ENCODE results near the gene IKZF3.
A peak's percentile ranks its signal among the peaks of the same experiment; 100 is the strongest.
"Not testable (repeated sequence)": the region's sequence is repeated elsewhere in the genome, so short reads cannot be mapped to it uniquely, and the experiment has no call there.

The IKZF3 gene

GRCh38 chr17:39863918-39864746 lies at the start of gene IKZF3:
IKZF3 (minus strand) TSS chr17:39864312; CDS start chr17:39864126, 186 bp downstream.
- DNase-seq (ENCODE audit: low read depth in 2 of 2) = peak; percentile 55 to 68

GRCh38 chr17:39908789-39909352 lies 44.8 kb upstream of the IKZF3 start:
- no peak for DNase-seq (ENCODE audit: low read depth in 2 of 2)

- DNase-seq (ENCODE audit: low read depth in 2 of 2) = no peak
Observed at GRCh38 chr17:39904990-39905288, 40.8 kb upstream of the IKZF3 start.

- DNase-seq (ENCODE audit: low read depth in 2 of 2) = no peak
Observed at GRCh38 chr17:39903158-39903884, 39.2 kb upstream of the IKZF3 start.

- not testable (repeated sequence) for DNase-seq (ENCODE audit: low read depth in 2 of 2)
Observed at GRCh38 chr17:39902027-39902426, 37.9 kb upstream of the IKZF3 start.

- DNase-seq (ENCODE audit: low read depth in 2 of 2) = no peak
Observed at GRCh38 chr17:39899215-39899614, 35.1 kb upstream of the IKZF3 start.

- no peak for DNase-seq (ENCODE audit: low read depth in 2 of 2)
Observed at GRCh38 chr17:39898088-39898487, 34.0 kb upstream of the IKZF3 start.

GRCh38 chr17:39894681-39895376 lies 30.7 kb upstream of the IKZF3 start:
- no peak for DNase-seq (ENCODE audit: low read depth in 2 of 2)

- DNase-seq (ENCODE audit: low read depth in 2 of 2) = no peak
Observed at GRCh38 chr17:39889200-39889599, 25.1 kb upstream of the IKZF3 start.

- no peak for DNase-seq (ENCODE audit: low read depth in 2 of 2)
Observed at GRCh38 chr17:39887078-39887477, 23.0 kb upstream of the IKZF3 start.

- not testable (repeated sequence) for DNase-seq (ENCODE audit: low read depth in 2 of 2)
Observed at GRCh38 chr17:39886102-39886501, 22.0 kb upstream of the IKZF3 start.

- DNase-seq (ENCODE audit: low read depth in 2 of 2) = no peak
Observed at GRCh38 chr17:39872751-39873150, 8.6 kb upstream of the IKZF3 start.

GRCh38 chr17:39871801-39872200 lies 7.7 kb upstream of the IKZF3 start:
- DNase-seq (ENCODE audit: low read depth in 2 of 2) = no peak

- no peak for DNase-seq (ENCODE audit: low read depth in 2 of 2)
Observed at GRCh38 chr17:39870776-39871175, 6.7 kb upstream of the IKZF3 start.

- DNase-seq (ENCODE audit: low read depth in 2 of 2) = no peak
Observed at GRCh38 chr17:39868554-39868942, 4.4 kb upstream of the IKZF3 start.

GRCh38 chr17:39867880-39868553 lies 3.9 kb upstream of the IKZF3 start, which contains the start of gene ZPBP2:
ZPBP2 (plus strand) TSS chr17:39868202; CDS start chr17:39868355, 153 bp downstream.
- peak in 1 of 2 donors; percentile 26 for DNase-seq (ENCODE audit: low read depth in 2 of 2)

- DNase-seq (ENCODE audit: low read depth in 2 of 2) = no peak
Observed at GRCh38 chr17:39867084-39867879, 3.2 kb upstream of the IKZF3 start.

- DNase-seq (ENCODE audit: low read depth in 2 of 2) = no peak
Observed at GRCh38 chr17:39866013-39866730, 2.1 kb upstream of the IKZF3 start.

- no peak for DNase-seq (ENCODE audit: low read depth in 2 of 2)
Observed at GRCh38 chr17:39863244-39863917, 731 bp downstream of the IKZF3 start.

GRCh38 chr17:39861235-39861634 lies 2.9 kb downstream of the IKZF3 start:
- DNase-seq (ENCODE audit: low read depth in 2 of 2) = no peak
